GM13976 (cell line): Measurements from ENCODE around the gene SERPINA7.
"Not testable (repeated sequence)": the region's sequence is repeated elsewhere in the genome, so short reads cannot be mapped to it uniquely, and the experiment has no call there.

Source experiments
- DNase-seq: peaks from one replicate; pipeline ENCODE4 v3.0.0; 2012; ENCODE audit warnings: low spot score
- in situ Hi-C: fragments of 300-500 bp; cut with MboI; formaldehyde crosslinking; loops from one replicate; pipeline ENCODE4 v1.12.0; 2022; ENCODE audit warnings: low sequenced_read_pairs, mixed read lengths, inconsistent platforms; ENCODE audit not compliant: unreplicated experiment
- TF ChIP-seq, protein P1 (sequence below): IDR thresholded peaks from 2 replicates; pipeline ENCODE4 v1.5.1; 2012; ENCODE audit warnings: borderline replicate concordance, mild to moderate bottlenecking; ENCODE audit not compliant: insufficient read depth; ENCODE audit errors: extremely low read depth, missing control alignments, control extremely low read depth

Gene SERPINA7

DNA sequence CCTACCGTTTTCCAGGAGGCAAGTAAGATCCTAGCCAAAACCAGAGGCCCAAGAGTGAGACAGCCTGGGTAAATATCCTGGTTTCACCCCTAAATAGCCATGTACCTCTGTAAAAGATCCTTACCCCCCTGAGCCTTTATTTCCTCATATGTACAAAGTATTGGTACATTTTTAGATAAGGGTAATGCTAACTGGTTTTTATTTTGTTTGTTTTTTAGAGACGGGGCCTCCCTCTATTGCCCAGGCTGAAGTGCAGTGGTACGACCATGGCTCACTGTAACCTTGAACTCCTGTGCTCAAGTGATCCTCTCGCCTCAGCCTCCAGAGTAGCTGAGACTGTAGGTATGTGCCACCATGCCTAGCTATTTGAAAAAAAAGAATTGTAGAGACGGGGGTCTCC is 29.4 kb downstream of the SERPINA7 start:
- DNase-seq: no peak
- TF ChIP-seq, protein P1, sequence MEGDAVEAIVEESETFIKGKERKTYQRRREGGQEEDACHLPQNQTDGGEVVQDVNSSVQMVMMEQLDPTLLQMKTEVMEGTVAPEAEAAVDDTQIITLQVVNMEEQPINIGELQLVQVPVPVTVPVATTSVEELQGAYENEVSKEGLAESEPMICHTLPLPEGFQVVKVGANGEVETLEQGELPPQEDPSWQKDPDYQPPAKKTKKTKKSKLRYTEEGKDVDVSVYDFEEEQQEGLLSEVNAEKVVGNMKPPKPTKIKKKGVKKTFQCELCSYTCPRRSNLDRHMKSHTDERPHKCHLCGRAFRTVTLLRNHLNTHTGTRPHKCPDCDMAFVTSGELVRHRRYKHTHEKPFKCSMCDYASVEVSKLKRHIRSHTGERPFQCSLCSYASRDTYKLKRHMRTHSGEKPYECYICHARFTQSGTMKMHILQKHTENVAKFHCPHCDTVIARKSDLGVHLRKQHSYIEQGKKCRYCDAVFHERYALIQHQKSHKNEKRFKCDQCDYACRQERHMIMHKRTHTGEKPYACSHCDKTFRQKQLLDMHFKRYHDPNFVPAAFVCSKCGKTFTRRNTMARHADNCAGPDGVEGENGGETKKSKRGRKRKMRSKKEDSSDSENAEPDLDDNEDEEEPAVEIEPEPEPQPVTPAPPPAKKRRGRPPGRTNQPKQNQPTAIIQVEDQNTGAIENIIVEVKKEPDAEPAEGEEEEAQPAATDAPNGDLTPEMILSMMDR: no peak
- in situ Hi-C loops: no loop called here

DNA sequence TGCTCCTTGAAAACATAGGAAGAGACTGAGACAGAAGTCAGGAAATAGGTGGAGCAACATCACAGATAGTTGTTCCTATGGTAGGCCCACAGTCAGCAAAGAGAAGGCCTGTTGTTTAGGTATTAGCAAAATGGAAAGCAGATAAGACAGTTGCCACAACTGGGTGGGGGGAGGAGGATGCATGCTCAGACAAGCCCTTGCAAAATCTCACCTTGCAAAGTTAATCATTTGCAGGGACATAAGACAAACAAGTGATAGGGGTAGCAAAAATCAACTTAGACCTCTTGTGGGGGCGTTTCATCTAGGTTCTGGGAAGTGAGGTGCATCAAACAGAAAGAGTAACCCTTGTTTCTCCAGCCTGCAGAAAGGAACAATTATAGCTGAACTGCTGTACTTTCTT is 30.7 kb downstream of the SERPINA7 start:
- TF ChIP-seq, protein P1: no peak
- DNase-seq: no peak
- in situ Hi-C loops: no loop called here

DNA sequence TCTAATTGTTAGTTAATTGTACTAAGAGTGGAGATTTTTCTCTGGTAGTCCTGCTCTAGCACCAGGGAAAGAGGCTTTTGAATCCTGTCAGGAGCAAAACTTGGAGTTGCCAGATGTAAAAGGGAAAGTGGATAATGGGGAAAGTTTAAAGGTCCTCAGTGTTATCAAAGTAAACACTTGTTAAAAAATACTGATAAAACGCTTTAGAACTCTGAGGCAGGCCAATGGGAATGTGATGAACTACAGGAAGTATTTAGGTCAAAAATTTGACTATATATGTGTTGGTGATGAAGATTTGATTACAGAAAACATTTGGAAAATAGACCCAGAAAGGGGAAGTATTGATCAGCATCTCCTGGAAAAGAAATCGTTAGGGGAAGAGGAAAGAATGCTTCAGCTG is 32.8 kb downstream of the SERPINA7 start:
- DNase-seq: no peak
- TF ChIP-seq, protein P1: no peak
- in situ Hi-C loops: no loop called here

DNA sequence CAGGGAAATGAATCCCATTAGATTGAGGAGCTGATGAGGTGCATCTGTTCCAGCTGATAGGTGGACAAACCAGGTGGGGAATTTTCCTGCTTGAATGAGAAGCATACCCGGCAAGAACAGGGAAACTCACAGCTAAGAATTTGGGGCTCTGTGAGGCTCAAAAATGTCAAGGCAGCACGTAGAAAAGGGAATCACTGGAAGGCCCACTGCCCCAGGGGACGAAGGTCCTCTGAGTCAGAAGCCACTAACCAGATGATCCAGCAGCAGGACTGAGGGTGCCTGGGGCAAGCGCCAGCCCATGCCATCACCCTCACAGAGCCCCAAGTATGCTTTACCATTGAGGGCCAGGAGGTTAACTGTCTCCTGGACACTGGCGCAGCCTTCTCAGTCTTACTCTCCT is 37.9 kb downstream of the SERPINA7 start:
- in situ Hi-C loops, DNase-seq: not testable (repeated sequence)

DNA sequence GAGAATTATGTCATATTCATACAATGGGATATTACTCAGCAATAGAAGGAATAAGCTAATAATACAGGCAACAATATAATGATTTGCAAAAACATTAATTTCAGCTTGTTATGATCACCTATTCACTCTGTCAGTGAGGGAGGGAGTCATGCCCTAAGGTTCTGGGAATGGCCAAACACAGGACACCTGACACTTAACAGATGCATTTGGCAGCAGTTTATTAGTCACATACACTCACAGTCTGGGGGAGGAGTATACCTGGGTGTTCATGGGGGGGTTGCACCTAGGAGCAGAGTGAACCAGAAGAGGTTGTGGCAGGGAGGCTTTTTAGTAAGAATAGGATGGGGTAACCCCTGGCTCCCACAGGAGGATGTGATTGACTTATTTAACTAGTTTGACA is 38.3 kb downstream of the SERPINA7 start:
- DNase-seq: no peak
- TF ChIP-seq, protein P1: no peak
- in situ Hi-C loops: no loop called here

DNA sequence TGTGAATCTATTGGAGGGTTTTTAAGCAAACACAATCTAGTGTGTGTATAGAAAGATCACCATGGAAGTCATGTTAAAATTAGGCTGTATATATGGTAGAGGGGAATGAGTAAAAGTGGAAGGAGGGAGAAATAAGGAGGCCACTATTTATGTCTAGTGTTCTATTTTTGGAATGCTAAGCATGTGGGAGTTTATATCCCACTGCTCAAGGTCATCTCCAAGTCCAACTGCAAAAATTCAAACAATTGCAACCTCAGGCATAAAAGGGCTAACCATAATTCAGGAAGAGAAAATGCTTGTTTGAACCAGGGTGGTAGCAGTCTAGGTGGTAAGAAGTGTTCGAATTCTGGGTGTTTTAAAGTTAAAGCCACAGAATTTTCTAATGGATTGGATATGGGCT is 39.2 kb downstream of the SERPINA7 start:
- in situ Hi-C loops: no loop called here
- TF ChIP-seq, protein P1: no peak
- DNase-seq: no peak

DNA sequence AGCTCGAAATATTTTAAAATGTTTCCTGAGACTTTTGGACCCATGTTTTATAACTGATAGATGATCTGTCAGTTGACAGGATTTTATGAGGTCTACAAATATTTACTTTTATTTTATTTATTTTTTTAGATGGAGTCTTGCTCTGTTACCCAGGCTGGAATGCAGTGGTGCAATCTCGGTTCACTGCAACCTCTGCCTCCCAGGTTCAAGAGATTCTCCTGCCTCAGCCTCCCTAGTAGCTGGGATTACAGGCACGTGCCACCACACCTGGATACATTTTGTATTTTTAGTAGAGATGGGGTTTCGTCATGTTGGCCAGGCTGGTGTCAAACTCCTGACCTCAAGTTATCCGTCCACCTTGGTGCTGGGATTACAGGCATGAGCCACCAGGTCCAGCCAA is 50.0 kb downstream of the SERPINA7 start:
- in situ Hi-C loops, DNase-seq: not testable (repeated sequence)
